Left lobe of liver (tissue), 2 donors: Measurements from ENCODE around the gene CCNQ. TPM values are rescaled to one million over a fixed set of nuclear protein-coding genes. Genes with fewer than 3 reads are reported as not detected.

ENCODE experiments used
- ATAC-seq: fragments of 200-7000 bp; cut with Tn5 transposase; one replicate; pipeline ENCODE4 v1.9.1; 2020; ENCODE audit warnings: mild to moderate bottlenecking, moderate library complexity
- DNase-seq: peaks from one replicate; pipeline ENCODE4 v3.0.0-alpha.2; 2020; ENCODE audit warnings: low spot score
- total RNA-seq: library from RNA; stranded (reverse); gene quantifications from one replicate; pipeline ENCODE4 v1.2.1, GENCODE V29; 2021
- donor health status: DM: no; HTN: no; CAD: no; lungs with moderate emphysema.
- donor health status: DM: no; HTN: yes; CAD: no.

Gene CCNQ
- total RNA-seq, 1 donor from 2014 or later = 8.7 TPM

- no peak for ATAC-seq
- no peak for DNase-seq
Measured at GRCh38 chrX:153547195-153547594, 51.7 kb downstream of the CCNQ start.

- DNase-seq = no peak
- no peak for ATAC-seq
Measured at GRCh38 chrX:153546386-153546785, 52.6 kb downstream of the CCNQ start.

GRCh38 chrX:153544727-153545126, 54.2 kb downstream of the CCNQ start:
- no peak for DNase-seq

GRCh38 chrX:153539979-153540358, 59.0 kb downstream of the CCNQ start:
- ATAC-seq (no peak), DNase-seq (no peak)

More at GRCh38 chrX:153544727-153545126, 54.2 kb downstream of the CCNQ start:
- ATAC-seq = no peak

GRCh38 chrX:153539171-153539978, 59.6 kb downstream of the CCNQ start:
- ATAC-seq = peak; percentile 93
- DNase-seq = peak; percentile 64

- DNase-seq (peak; percentile 69), ATAC-seq (peak; percentile 80)
Measured at GRCh38 chrX:153538424-153538823, 60.5 kb downstream of the CCNQ start.

Other genes with a start within 250 kb of the CCNQ start
- gene PNMA6E, start 197.8 kb downstream of the CCNQ start, total RNA-seq = not detected
- gene ZFP92, start 187.7 kb downstream of the CCNQ start, total RNA-seq = 0.45 TPM
- gene TREX2, start 153.1 kb downstream of the CCNQ start, total RNA-seq = 0.23 TPM
- gene HAUS7, start 128.6 kb downstream of the CCNQ start, total RNA-seq = 11.2 TPM
- gene BGN, start 104.2 kb downstream of the CCNQ start, total RNA-seq = 88.4 TPM
- not detected for gene ATP2B3, start 81.5 kb downstream of the CCNQ start, total RNA-seq
- gene DUSP9, start 48.1 kb upstream of the CCNQ start, total RNA-seq = 0.60 TPM
- not detected for gene PNCK, start 74.7 kb upstream of the CCNQ start, total RNA-seq
- 3.2 TPM for gene SLC6A8, start 88.8 kb upstream of the CCNQ start, total RNA-seq
- gene BCAP31, start 125.2 kb upstream of the CCNQ start, total RNA-seq = 108 TPM
- gene ABCD1, start 125.7 kb upstream of the CCNQ start, total RNA-seq = 13.4 TPM
- gene PLXNB3, start 165.1 kb upstream of the CCNQ start, total RNA-seq = 1.4 TPM
- gene SRPK3, start 181.9 kb upstream of the CCNQ start, total RNA-seq = not detected
- 25.4 TPM for gene IDH3G, start 195.2 kb upstream of the CCNQ start, total RNA-seq
- gene SSR4, start 195.5 kb upstream of the CCNQ start, total RNA-seq = 211 TPM
- 0.91 TPM for gene PDZD4, start 231.4 kb upstream of the CCNQ start, total RNA-seq